Loucy (cell line): ENCODE data around the gene CDK16.

Experiments
- H2AFZ ChIP-seq: fragments of 200-600 bp; sonication (generic); 2 replicates; pipeline ENCODE4 v1.6.0; 2016; ENCODE audit warnings: antibody characterized with exemption, mild to moderate bottlenecking, low read length, moderate library complexity
- H3F3A ChIP-seq: fragments of 200-600 bp; 2 replicates; pipeline ENCODE4 v1.6.0; 2016; ENCODE audit warnings: antibody characterized with exemption, low read depth, mild to moderate bottlenecking
- H3K27me3 ChIP-seq: fragments of 200-600 bp; sonication (generic); 2 replicates; pipeline ENCODE4 v1.6.1; 2014; ENCODE audit warnings: low read length, mild to moderate bottlenecking; ENCODE audit not compliant: insufficient read depth, poor library complexity, severe bottlenecking
- H3K36me3 ChIP-seq: fragments of 200-600 bp; sonication (generic); 2 replicates; pipeline ENCODE4 v1.6.1; 2016; ENCODE audit warnings: low read length; ENCODE audit not compliant: insufficient read depth
- H3K4me1 ChIP-seq: fragments of 200-600 bp; sonication (generic); 2 replicates; pipeline ENCODE4 v1.5.1; 2014; ENCODE audit warnings: low read length, mild to moderate bottlenecking; ENCODE audit not compliant: insufficient read depth, poor library complexity, severe bottlenecking
- H3K4me2 ChIP-seq: fragments of 200-600 bp; sonication (generic); 2 replicates; pipeline ENCODE4 v1.6.0; 2014; ENCODE audit warnings: antibody characterized with exemption, low read length, low read depth, mild to moderate bottlenecking; ENCODE audit not compliant: poor library complexity, severe bottlenecking
- H3K4me3 ChIP-seq: fragments of 200-600 bp; sonication (generic); 2 replicates; pipeline ENCODE4 v1.5.1; 2014; ENCODE audit warnings: low read length, mild to moderate bottlenecking, mixed read lengths; ENCODE audit not compliant: poor library complexity, severe bottlenecking
- H3K79me2 ChIP-seq: fragments of 200-600 bp; sonication (generic); 2 replicates; pipeline ENCODE4 v1.6.1; 2014; ENCODE audit warnings: low read length; ENCODE audit not compliant: insufficient read depth
- H3K9ac ChIP-seq: fragments of 200-600 bp; sonication (generic); 2 replicates; pipeline ENCODE4 v1.6.0; 2014; ENCODE audit warnings: mild to moderate bottlenecking, low read depth, low read length, moderate library complexity; ENCODE audit not compliant: poor library complexity, severe bottlenecking
- H3K9me2 ChIP-seq: fragments of 200-600 bp; sonication (generic); replicated peaks from 2 replicates; pipeline ENCODE4 v1.6.1; 2016; ENCODE audit warnings: low read depth, low read length, mixed read lengths
- H3K9me3 ChIP-seq: fragments of 200-600 bp; sonication (generic); 2 replicates; pipeline ENCODE4 v1.6.1; 2014; ENCODE audit warnings: mild to moderate bottlenecking, antibody characterized with exemption, low read length, low read depth; ENCODE audit not compliant: insufficient read depth
- H4K20me1 ChIP-seq: fragments of 200-600 bp; sonication (generic); 2 replicates; pipeline ENCODE4 v1.6.0; 2014; ENCODE audit warnings: antibody characterized with exemption, low read length, mild to moderate bottlenecking; ENCODE audit not compliant: insufficient read depth, poor library complexity, severe bottlenecking
- EZH2phosphoT487 ChIP-seq: fragments of 200-600 bp; IDR thresholded peaks from 2 replicates; pipeline ENCODE4 v1.6.1; 2018; ENCODE audit warnings: antibody characterized with exemption, mild to moderate bottlenecking, moderate library complexity, borderline replicate concordance
- TF ChIP-seq, protein P1 (sequence below): fragments of 200-600 bp; sonication (generic); conservative IDR thresholded peaks from 2 replicates; pipeline ENCODE4 v1.5.1; 2014; ENCODE audit warnings: mild to moderate bottlenecking, antibody characterized with exemption, low read length

CDK16 gene

DNA sequence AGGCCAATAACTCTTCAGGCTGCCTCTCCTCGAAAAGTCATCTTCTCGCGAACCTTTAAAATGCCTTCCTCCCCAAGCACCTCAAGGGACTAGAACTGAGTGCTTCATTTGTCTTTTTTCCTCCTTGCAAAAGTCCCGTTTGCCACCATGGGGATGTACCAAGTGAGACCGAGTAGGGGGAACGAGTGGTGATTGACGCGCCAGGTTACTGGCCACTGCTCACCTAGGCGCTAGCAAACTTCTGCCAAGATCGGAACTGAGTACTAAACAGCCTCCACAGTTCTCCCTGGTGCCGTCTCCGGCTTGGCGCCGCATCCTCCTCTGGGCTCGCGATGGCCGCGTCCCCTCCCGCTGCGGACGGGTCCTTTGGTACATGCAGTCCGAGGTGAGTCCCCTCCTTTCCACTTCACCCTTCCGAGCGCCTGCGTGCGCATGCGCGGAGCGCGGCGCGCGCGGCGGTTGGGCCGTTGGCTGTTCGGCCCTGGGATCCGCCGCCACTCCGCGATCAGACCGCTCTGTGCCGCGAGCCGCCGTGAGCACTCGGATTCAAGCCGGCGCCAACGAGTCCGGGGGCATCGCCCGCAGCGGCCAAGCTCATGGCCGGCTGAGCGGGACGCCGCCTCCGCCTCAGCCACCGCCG is at the start of gene CDK16:
Gene CDK16, plus strand, starts transcription at position 402 of the 640 bp plus-strand sequence. CDS start 4,877 bp downstream, outside the sequence.
- Histone ChIP-seq H3K4me2 (peak within 1 kb of the TSS; percentile 96), H2AFZ (peak within 1 kb of the TSS; percentile 71), H4K20me1 (peaks cover 43% of the 10 kb centered on the region), H3K4me1 (peaks cover 10% of the 10 kb centered on the region), H3K27me3 (peaks cover 4% of the 10 kb centered on the region), H3K79me2 (peaks cover 48% of the 10 kb centered on the region), H3K9ac (peak within 1 kb of the TSS; percentile 78), H3K4me3 (peak within 1 kb of the TSS; percentile 79), H3F3A (no peaks in the 10 kb centered on the region), H3K36me3 (peaks cover 23% of the 10 kb centered on the region; the same call in 1 of the 2 replicates), H3K9me2 (no peaks in the 10 kb centered on the region), H3K9me3 (no peaks in the 10 kb centered on the region)
- TF ChIP-seq, protein P1, sequence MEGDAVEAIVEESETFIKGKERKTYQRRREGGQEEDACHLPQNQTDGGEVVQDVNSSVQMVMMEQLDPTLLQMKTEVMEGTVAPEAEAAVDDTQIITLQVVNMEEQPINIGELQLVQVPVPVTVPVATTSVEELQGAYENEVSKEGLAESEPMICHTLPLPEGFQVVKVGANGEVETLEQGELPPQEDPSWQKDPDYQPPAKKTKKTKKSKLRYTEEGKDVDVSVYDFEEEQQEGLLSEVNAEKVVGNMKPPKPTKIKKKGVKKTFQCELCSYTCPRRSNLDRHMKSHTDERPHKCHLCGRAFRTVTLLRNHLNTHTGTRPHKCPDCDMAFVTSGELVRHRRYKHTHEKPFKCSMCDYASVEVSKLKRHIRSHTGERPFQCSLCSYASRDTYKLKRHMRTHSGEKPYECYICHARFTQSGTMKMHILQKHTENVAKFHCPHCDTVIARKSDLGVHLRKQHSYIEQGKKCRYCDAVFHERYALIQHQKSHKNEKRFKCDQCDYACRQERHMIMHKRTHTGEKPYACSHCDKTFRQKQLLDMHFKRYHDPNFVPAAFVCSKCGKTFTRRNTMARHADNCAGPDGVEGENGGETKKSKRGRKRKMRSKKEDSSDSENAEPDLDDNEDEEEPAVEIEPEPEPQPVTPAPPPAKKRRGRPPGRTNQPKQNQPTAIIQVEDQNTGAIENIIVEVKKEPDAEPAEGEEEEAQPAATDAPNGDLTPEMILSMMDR: no peak
- TF ChIP-seq EZH2phosphoT487: no peak

DNA sequence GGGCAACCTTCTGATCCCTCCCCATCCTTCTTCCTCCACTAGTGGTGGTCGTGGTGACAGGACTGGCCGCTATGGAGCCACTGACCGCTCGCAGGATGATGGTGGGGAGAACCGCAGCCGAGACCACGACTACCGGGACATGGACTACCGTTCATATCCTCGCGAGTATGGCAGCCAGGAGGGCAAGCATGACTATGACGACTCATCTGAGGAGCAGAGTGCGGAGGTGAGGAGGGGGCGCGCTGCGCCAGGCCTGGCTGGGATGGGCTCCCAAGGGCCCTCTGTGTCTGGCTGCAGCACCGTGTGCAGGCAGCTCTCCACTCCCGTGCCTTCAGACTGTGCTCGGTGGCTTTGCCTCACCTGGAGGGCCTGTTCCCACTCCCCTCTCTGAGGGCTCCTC is 49.2 kb upstream of the CDK16 start:
- Histone ChIP-seq H3K9me2 (no peaks in the 10 kb centered on the region), H3K4me1 (no peaks in the 10 kb centered on the region), H3K9ac (no peak overlapping the region), H3K36me3 (peaks cover 53% of the 10 kb centered on the region; the same call in 1 of the 2 replicates), H3K9me3 (no peaks in the 10 kb centered on the region), H3K4me3 (no peak overlapping the region), H2AFZ (no peak overlapping the region), H3K27me3 (no peaks in the 10 kb centered on the region), H3F3A (no peaks in the 10 kb centered on the region), H4K20me1 (no peaks in the 10 kb centered on the region), H3K79me2 (peaks cover 19% of the 10 kb centered on the region; the same call in 1 of the 2 replicates), H3K4me2 (no peak overlapping the region)
- TF ChIP-seq, protein P1: no peak
- no peak for TF ChIP-seq EZH2phosphoT487

DNA sequence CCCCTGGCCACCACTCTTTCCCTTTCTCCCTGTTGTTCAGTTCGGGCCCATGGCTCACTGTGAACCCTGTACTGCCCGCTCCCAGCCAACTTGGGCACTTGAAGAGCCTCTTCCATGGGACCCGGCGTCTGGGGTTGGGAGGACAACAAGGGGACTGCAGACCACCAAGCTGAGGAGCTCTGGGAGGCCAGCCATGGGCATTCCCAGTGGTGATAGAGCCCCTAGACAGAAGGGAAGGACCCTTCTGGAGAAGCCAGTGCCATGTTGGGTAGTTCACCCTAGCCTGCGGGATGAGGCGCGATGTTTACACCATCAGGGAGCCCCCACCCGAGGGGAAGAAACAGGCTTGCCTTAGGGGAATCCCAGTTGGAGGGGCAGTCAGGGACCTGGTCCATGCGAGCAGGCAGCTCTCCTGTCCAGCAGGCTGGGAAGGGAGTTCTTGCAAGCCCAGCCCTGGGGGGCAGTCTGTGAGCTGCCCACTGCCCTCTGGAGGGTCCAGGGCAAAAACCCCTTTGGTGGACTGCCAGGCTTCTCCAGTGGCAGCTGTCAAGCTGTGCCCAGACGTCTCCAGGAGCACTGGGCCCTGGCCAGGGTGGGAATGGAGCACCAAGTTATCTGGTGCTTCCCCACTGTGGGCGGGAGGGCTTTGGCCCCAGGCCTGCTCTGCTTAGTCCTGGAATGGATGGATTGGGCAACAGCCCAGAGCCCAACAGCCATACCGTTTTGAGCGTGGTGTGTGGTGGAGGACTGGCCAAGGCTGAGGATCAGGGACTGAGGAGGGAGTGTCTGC is 48.6 kb upstream of the CDK16 start:
- H3K4me1 ChIP-seq: no peaks in the 10 kb centered on the region
- H3F3A ChIP-seq: no peaks in the 10 kb centered on the region
- H3K4me3 ChIP-seq: no peak overlapping the region
- no peak overlapping the region for H2AFZ ChIP-seq
- no peaks in the 10 kb centered on the region for H3K9me2 ChIP-seq
- H3K79me2 ChIP-seq: peaks cover 12% of the 10 kb centered on the region; the same call in 1 of the 2 replicates
- no peaks in the 10 kb centered on the region for H3K27me3 ChIP-seq
- no peak overlapping the region for H3K9ac ChIP-seq
- no peak for TF ChIP-seq EZH2phosphoT487
- TF ChIP-seq, protein P1: no peak
- H3K9me3 ChIP-seq: no peaks in the 10 kb centered on the region
- peaks cover 60% of the 10 kb centered on the region; the same call in 1 of the 2 replicates for H3K36me3 ChIP-seq
- H4K20me1 ChIP-seq: no peaks in the 10 kb centered on the region
- no peak overlapping the region for H3K4me2 ChIP-seq
